ENCODE data around the gene STN1.

The STN1 gene

GRCh38 chr10:103912759-103913158 lies 5.2 kb downstream of the STN1 start:
- no peak for TF ChIP-seq CTCF (IDR thresholded peaks at IDR 0.05; ENCODE audit: low read depth, low read length)
- no peak for DNase-seq (ENCODE audit: extremely low read depth, low read depth)

- DNase-seq (ENCODE audit: extremely low read depth, low read depth) = no peak
- no peak for TF ChIP-seq CTCF (IDR thresholded peaks at IDR 0.05; ENCODE audit: low read depth, low read length)
Measured at GRCh38 chr10:103911021-103911459, 6.9 kb downstream of the STN1 start.

DNA sequence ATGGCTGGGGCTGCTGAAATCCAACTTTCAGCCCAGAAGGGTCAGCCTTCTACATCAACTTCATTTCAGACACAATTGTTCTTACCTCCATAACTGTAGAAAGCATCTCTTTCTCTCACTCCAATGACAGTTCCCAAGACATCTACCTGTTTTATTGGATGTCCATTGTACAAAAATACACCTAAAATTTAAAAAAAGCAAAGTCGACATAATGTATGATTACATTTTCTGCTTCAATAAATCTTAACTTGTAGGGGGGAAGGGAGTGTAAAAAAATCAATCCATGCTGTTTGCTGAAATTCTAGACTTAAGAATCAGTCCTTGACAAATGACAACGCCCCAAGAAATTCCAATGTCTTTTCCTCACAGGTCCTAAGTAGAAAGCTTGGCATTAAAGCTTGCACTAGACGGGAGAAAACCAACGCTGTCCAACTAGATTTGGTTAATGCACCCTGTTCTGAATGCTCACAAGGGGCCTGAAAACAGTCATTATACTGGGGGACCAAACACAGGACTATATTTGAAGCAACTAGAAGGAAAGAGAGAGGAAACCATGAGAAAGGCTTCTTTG lies 7.5 kb downstream of the STN1 start:
- no peak for DNase-seq (ENCODE audit: extremely low read depth, low read depth)

GRCh38 chr10:103905441-103905840 lies 12.5 kb downstream of the STN1 start:
- no peak for TF ChIP-seq CTCF (IDR thresholded peaks at IDR 0.05; ENCODE audit: low read depth, low read length)
- DNase-seq (ENCODE audit: extremely low read depth, low read depth) = no peak

More for the DNA sequence above, 7.5 kb downstream of the STN1 start:
- no peak for TF ChIP-seq CTCF (IDR thresholded peaks at IDR 0.05; ENCODE audit: low read depth, low read length)

DNA sequence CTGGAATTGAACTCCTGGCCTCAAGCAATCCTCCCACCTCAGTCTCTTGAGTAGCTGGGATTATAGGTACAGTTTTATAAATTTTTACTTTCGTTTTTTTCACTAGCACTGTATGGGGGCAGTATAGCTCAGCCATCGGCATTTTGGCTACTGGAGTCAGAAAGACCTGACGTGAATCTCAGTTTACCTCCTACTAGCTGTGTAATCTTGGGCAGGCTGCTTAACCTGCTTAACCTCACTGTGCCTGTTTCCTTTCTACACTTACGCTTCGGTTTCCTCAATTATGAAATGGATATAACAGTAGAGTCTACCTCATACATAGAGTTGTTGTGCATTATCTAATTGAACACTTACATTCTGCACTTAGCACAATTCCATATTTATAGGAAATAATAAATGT lies 16.7 kb downstream of the STN1 start:
- no peak for TF ChIP-seq CTCF (IDR thresholded peaks at IDR 0.05; ENCODE audit: low read depth, low read length)

GRCh38 chr10:103899312-103899711 lies 18.7 kb downstream of the STN1 start:
- no peak for DNase-seq (ENCODE audit: extremely low read depth, low read depth)
- no peak for TF ChIP-seq CTCF (IDR thresholded peaks at IDR 0.05; ENCODE audit: low read depth, low read length)

More for the DNA sequence above, 16.7 kb downstream of the STN1 start:
- no peak for DNase-seq (ENCODE audit: extremely low read depth, low read depth)

DNA sequence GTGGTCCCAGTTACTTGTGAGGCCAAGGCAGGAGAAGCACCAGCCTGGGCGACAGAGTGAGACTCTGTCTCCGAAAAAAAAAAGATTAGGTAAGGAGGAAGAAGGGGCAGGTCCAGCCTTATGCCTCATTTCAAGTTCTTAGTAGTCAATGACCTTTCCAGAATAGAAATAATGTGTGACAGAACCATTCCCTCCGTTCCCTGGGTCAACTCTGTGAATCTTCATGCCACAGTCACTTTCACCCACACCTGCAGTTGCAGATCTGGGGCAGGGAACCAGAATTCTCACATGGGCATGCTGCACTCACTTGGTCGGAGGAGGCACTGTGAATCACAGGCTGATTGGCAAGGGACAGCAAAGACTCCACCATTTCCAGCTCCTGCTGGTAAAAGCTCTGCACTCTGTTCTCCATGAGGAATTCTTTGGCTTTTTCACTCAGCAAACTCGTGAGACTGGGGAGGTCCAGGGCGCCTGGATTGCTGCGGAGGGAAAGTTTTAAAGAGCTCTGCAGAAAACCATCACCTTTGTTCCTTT lies 20.7 kb downstream of the STN1 start:
- TF ChIP-seq CTCF (IDR thresholded peaks at IDR 0.05; ENCODE audit: low read depth, low read length) = no peak
- no peak for DNase-seq (ENCODE audit: extremely low read depth, low read depth)
